ENCODE data around the gene PCMT1.
"Not testable (repeated sequence)": the region's sequence is repeated elsewhere in the genome, so short reads cannot be mapped to it uniquely, and the experiment has no call there.

Gene PCMT1

GRCh38 chr6:149749594-149750135 lies at the start of gene PCMT1:
Gene PCMT1, plus strand, starts transcription at chr6:149749741. Its CDS starts 161 bp downstream, at chr6:149749902.
- peak; percentile 90 for DNase-seq

DNA sequence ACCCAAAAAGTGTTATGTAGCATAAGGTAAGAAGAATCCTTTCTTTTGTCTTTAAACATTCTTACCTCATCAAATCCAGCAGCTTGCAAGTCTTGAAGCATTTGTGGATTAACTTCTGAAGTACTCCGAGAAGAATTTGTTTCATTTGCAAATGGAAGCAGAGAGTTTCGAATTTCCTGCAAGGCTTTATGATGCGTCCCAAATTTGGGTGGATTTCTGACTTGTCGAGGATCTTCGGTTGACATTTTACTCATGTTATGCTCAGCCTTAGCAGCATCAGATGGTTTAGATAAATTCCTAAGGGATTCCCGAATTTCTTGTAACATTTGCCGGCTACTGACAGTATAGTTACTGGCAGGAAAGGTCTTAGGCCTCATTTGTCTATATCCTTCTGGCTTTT lies 47.8 kb upstream of the PCMT1 start:
- DNase-seq, result peak; percentile 58

DNA sequence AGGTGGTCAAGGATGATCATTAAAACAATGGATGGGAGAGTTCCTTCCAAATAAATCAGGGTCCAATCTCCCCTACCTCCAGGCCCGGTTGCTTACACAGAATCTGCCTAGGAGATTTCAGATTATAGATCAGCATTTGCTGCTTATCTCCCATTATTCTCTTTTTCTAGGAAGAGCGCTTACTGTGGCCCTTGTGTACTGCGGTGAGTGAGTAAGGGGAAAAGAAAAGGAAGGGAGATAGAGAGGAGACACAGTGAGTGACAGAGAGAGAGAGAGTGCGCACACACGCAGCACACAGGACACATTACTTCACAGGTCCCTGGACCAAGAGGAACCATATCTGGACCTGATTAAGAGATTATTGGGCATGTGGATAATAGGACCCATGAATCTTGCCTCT lies 37.8 kb upstream of the PCMT1 start:
- no peak for DNase-seq

DNA sequence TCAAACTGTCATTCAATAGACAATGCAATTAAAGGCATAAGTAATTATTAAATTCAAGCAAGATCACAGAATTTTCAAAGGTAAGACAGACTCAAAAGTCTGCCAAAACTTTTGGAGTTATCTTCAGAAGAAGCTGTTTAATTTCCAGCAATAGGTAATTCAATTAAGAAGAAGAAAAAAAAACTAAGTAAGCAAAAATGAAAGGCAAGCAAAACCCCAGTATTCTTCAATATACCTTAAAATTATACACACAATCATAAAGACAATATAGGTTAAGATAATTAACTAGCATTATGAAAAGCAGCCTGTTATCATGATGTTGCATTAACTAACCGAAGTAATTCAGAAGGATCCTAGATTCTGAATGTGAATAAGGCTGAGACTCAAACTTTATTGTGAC lies 35.1 kb upstream of the PCMT1 start:
- no peak for DNase-seq

DNA sequence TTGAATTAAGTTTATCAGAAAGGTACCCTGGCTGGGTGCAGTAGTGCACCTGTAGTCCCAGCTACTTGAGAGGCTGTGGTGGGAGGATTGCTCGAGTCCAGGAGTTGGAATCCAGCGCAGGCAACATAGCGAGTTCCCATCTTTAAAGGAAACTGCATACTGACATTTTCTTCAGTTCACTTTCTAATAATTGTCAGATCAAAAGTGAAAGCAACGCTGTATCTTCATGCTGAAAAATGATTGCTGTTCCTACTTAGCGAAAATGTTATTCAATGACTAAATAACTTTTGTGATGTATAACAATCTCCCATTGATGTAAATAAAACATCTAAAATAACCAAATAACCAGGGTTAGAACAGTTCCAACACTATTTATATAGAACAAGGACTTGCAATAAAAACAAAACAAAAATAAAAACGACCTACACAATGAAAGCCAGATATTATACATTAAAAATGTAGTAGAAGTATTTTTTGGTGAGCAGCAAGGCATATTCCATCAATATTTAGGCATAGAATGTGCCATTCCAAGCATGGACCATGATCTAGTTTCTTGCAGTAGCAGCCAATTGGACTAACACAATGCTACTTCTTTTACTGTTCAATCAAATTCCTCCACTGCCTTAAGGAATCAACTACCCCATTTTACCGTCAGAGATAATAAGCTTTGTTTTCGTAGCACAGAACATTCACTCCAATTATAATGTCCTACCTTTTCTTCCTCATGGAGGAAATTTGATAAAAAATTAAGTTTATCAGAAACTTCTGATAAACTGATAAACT lies 33.2 kb upstream of the PCMT1 start:
- no peak for DNase-seq

- DNase-seq, result no peak
These were observed 32.3 kb upstream of the PCMT1 start for GRCh38 chr6:149717255-149717587.

GRCh38 chr6:149717588-149718458 lies 31.7 kb upstream of the PCMT1 start, which contains the start of gene LATS1:
Gene LATS1, minus strand, starts transcription at chr6:149718101. Its CDS starts 15,975 bp downstream, at chr6:149702126.
- DNase-seq, result peak; percentile 83

- no peak for DNase-seq
These were observed 30.0 kb upstream of the PCMT1 start for GRCh38 chr6:149719531-149719930.

GRCh38 chr6:149723262-149723661 lies 26.3 kb upstream of the PCMT1 start:
- DNase-seq, result no peak

- DNase-seq, result peak; percentile 61
These were observed 25.6 kb upstream of the PCMT1 start for GRCh38 chr6:149723771-149724417.

DNA sequence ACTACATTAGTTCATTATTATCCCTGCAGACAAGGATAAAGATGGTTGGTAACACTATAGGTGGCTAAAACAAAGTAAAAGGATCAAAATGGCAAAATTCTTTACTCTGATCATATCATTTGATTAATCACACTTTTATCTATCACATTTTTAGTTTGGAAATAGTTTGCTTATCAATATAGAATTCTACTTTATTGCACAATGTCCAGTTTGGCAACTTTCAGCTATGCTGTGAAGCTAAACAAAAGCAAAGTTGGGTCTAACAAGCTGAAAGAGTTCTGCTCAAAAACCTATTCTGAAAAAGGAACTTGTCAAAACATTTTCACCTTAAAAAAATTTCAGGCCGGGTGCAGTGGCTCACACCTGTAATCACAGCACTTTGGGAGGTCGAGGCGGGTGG lies 23.8 kb upstream of the PCMT1 start:
- DNase-seq, result no peak

DNA sequence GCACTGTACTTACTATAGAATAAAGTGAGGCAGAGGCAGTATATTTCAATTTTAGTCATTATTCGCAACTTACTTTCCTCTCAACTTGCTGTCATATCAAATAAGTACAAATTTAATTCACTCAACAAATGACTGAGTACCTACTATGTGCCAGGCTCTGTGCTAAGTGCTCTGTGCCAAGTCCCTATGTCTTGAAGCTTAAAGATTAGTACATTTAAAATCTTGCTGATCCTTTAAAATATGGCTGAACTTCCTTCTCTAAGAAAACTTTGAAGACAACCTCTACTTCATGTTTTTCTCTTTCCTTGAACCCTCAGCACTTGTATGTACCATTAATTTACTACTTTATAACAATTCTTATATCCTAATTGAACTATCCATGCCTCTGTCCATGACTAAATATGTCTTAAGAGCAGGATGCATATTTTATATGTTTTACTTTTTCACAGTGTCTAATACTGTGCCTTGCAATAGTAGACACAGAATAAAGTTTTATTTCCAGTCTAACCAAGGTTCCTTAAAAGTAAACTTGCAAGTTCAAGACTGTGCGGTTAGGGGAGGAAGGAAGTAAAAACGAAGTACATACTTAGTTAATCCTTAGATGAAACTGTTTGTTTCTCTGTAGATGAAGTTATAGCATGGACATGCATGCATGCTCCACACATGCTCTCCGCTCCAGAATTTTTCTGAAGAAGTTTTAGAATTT lies 21.6 kb upstream of the PCMT1 start:
- DNase-seq, result no peak

DNA sequence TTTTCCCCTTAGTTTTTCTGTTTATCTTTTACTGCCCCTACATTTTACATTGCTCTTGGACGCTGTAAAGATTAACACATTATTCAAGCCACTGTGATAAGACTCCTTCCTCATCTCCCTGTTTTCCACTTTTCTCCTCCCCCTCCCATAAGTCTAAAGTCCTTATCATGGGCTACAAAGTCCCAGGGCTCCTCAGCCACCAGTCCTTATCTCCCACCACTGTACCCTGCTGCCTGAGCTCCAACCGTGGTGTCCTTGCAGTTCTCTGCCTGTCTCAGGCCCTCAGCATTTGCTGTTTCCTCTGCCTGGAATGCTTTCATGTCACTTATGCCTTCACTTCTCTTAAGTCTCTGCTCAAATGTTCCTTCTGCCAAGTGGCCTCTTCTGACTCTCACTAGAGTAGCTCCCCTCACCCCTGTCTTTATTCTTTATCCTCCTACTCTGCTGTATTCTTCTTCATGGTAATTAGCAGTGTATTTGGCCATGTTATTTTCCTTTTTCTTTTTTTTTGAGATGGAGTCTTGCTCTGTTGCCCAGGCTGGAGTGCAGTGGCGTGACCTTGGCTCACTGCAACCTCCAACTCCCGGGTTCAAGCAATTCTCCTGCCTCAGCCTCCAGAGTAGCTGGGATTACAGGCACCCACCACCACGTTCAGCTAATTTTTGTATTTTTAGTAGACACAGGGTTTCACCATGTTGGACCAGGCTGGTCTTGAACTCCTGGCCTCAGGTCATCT lies 20.9 kb upstream of the PCMT1 start:
- DNase-seq, result no peak

DNA sequence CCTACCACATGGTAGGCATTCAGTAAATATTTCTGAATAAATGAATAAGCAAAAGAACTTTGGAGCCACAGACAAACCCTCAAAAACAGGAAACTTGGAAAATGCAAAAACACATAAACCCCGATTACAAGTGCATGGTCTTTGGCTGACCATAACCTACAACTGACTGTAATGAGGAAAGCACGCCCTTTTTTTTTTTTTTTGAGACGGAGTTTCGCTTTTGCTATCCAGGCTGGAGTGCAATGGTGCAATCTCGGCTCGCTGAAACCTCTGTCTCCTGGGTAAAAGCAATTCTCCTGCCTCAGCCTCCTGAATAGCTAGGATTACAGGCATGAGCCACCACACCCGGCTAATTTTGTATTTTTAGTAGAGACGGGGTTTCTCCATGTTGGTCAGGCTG lies 19.7 kb upstream of the PCMT1 start:
- no peak for DNase-seq

DNA sequence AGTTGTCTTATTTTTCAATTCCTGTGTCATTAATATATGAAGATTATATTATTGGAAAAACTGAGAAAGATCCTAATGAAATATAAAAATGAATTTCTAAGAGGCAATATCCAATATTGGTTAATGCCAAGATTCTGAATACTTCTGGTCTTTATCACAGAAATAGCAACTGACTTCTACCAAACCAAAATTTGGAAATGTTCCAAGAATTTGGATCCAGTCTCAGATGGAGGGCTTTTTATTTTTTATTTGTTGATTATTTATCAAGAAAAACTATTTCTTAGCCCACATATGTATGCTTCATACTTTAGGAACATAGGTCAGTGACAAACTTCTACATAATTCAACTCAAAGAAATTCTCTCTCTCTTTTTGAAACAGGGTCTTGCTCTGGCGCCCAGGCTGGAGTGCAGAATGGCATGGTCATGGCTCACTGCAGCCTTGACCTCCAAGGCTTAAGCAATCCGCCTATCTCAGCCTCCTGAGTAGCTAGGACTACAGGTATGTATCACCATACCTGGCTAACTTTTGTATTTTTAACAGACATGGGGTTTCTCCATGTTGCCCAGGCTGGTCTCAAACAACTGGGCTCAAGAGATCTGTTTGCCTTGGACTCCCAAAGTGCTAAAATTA lies 16.3 kb upstream of the PCMT1 start:
- no peak for DNase-seq

DNA sequence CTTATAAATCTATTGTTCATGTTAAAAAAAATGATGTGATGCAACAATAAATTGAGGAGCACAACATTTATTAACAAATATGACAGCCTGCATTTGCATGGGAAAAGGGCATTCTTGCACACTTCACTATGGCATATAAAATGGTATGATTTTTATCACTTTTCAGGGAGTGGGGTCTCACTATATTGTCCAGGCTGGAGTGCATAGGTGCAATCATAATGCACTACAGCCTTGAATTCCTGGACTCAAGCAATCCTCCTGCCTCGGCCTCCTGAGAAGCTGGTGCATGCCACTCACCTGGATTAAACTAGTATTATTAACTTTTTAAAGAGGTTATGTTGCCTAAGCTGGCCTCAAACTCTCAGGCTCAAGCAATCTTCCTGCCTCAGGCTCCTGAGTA lies 14.6 kb upstream of the PCMT1 start:
- no peak for DNase-seq

- not testable (repeated sequence) for DNase-seq
These were observed 4.3 kb upstream of the PCMT1 start for GRCh38 chr6:149745252-149745651.

GRCh38 chr6:149746147-149746946 lies 3.2 kb upstream of the PCMT1 start, which contains the start of gene NUP43:
Gene NUP43, minus strand, starts transcription at chr6:149746529. Its CDS starts 34 bp downstream, at chr6:149746495.
- DNase-seq, result peak; percentile 96

GRCh38 chr6:149749082-149749593 lies 403 bp upstream of the PCMT1 start:
- DNase-seq, result not testable (repeated sequence)

DNA sequence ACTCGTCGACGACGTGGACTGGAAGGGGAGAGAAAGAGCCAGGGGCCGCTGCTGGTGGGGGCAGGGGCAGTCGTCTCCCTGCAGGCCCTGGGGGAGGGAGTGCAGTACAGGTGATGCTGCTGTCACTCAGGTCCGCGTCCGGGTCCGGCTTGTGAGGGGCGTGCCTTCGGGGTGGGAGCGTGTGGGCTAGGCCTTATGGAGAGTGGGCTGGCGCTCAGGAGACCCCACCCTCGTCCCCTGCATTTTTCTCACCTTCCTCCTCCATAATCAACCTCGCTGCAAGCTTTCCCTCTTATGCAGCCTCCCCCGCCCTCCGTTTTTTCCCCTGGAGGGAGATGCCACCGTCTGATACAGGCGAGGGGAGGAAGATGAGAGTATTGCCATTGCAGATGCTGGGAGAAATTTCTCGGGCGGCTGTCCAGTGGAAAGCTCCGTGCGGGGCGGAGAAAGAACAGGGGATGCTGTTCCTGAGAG lies 632 bp downstream of the PCMT1 start:
- DNase-seq, result peak; percentile 43

Measured in fibroblast of upper back skin (primary cell).